ENCODE results near the gene SELENOM.
"Not testable (repeated sequence)": the region's sequence is repeated elsewhere in the genome, so short reads cannot be mapped to it uniquely, and the experiment has no call there.

The SELENOM gene

DNA sequence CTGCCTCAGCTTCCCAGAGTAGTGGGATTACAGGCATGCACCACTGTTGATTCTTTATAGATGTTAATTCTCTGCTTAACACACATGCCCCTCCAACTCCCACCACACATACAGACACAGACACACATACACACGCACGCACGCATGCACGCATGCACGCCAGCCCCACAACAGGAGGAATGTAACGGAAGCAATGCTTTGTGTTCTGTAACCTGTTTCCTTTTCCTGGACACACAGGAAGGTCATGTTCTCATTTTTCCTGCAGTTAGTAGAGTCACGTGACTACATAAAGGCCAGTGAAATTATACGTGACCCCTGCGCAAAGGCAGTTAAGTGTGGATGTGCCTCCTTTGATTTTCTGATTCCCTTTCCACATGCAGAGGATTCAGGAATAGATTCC lies 34.2 kb downstream of the SELENOM start:
- not testable (repeated sequence) for DNase-seq

- not testable (repeated sequence) for DNase-seq
These were observed 37.6 kb downstream of the SELENOM start for GRCh38 chr22:31069691-31070314.

GRCh38 chr22:31068970-31069369 lies 38.4 kb downstream of the SELENOM start:
- DNase-seq = no peak

DNA sequence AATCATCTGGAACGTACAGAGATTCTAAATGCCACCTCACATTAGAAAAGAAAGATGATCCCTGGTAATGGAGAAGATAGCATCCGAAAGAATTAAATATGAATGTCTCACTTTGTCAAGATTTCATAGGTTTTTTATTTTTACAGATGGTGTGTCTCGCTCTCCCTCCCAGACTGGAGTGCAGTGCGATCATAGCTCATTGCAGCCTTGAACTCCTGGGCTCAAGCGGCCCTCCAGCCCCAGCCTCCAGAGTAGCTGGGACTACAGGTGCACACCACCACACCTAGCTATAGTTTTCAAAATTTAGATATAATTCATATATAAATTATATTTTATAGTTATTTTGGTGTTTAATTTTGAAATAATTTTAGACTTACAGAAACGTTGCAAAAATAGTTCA lies 43.0 kb downstream of the SELENOM start:
- DNase-seq = no peak

- no peak for DNase-seq
These were observed 44.7 kb downstream of the SELENOM start for GRCh38 chr22:31062566-31063230.

- DNase-seq = not testable (repeated sequence)
These were observed 47.7 kb downstream of the SELENOM start for GRCh38 chr22:31059663-31060062.

GRCh38 chr22:31056986-31057599 lies 50.3 kb downstream of the SELENOM start:
- DNase-seq = no peak

- no peak for DNase-seq
These were observed 51.7 kb downstream of the SELENOM start for GRCh38 chr22:31055635-31056159.

DNA sequence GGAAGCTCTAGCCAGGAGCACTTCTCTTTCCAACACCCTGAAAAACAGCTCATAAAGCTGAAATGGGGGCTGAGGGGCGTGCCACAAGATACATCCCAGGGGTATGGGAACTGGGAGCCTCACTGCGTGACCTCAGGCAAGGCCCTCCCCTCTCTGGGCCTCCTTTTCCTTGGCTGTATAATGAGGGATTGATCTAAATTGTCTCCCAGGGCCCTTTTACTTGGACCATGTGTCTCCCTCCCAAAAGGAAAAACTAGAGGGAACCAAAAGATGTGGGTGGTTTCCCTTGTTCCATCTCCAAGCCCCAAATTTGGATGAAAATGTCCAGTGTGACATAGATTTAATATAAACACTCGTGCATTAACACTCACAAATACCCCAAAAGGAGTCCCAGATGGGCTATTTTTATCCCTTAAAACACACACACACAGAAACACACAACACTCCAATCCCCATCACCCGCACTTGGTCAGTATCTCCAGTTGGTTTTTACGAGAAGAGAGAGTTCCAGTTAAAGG lies 52.2 kb downstream of the SELENOM start:
- no peak for DNase-seq

Data from suppressor macrophage (primary cell).